Caki2 (cell line): Measurements from ENCODE around the gene GPR143. TPM values are rescaled to one million over a fixed set of nuclear protein-coding genes. Genes with fewer than 3 reads are reported as not detected.
"Not testable (repeated sequence)": the region's sequence is repeated elsewhere in the genome, so short reads cannot be mapped to it uniquely, and the experiment has no call there.

Experiments
- DNase-seq: peaks from one replicate; pipeline ENCODE4 v3.0.0-alpha.2; 2015; ENCODE audit warnings: low read depth
- in situ Hi-C: cut with HindIII; loops from 2 replicates; pipeline ENCODE4 v1.10.0; 2016; ENCODE audit warnings: low sequenced_read_pairs, low pct_unique_long_range_greater_than_20kb, mixed read lengths
- total RNA-seq: library from RNA; depleted of rRNA; stranded (reverse); fragments of >200 nt; shearing (Covaris generic); gene quantifications from 2 replicates; pipeline ENCODE4 v1.2.3, GENCODE V29; 2014; ENCODE audit warnings: low replicate concordance

Gene GPR143
- total RNA-seq, 1 experiment from 2014 or later = 3.8 TPM

GRCh38 chrX:9775930-9776329, 10.3 kb upstream of the GPR143 start:
- in situ Hi-C loops = no loop called here
- no peak for DNase-seq

- DNase-seq = no peak
- in situ Hi-C loops = no loop called here
Measured at GRCh38 chrX:9772943-9773342, 7.3 kb upstream of the GPR143 start.

GRCh38 chrX:9770319-9770718, 4.7 kb upstream of the GPR143 start:
- DNase-seq = no peak
- in situ Hi-C loops = no loop called here

- DNase-seq, in situ Hi-C loops: not testable (repeated sequence)
Measured at GRCh38 chrX:9768321-9768839, 2.7 kb upstream of the GPR143 start.

- DNase-seq = no peak
Measured at GRCh38 chrX:9767375-9767774, 1.7 kb upstream of the GPR143 start.

GRCh38 chrX:9765072-9765736, 443 bp downstream of the GPR143 start:
- in situ Hi-C loops = no loop called here
- DNase-seq = no peak

More at GRCh38 chrX:9767375-9767774, 1.7 kb upstream of the GPR143 start:
- in situ Hi-C loops = no loop called here

- in situ Hi-C loops = no loop called here
- DNase-seq = no peak
Measured at GRCh38 chrX:9759337-9759736, 6.3 kb downstream of the GPR143 start.

- DNase-seq = no peak
- in situ Hi-C loops = no loop called here
Measured at GRCh38 chrX:9758021-9758638, 7.5 kb downstream of the GPR143 start.

GRCh38 chrX:9757366-9757765, 8.3 kb downstream of the GPR143 start:
- DNase-seq = no peak
- in situ Hi-C loops = no loop called here

GRCh38 chrX:9749146-9749692, 16.4 kb downstream of the GPR143 start:
- DNase-seq = no peak
- in situ Hi-C loops = no loop called here

- in situ Hi-C loops = no loop called here
- DNase-seq = no peak
Measured at GRCh38 chrX:9747644-9748043, 18.0 kb downstream of the GPR143 start.

- no peak for DNase-seq
- in situ Hi-C loops = no loop called here
Measured at GRCh38 chrX:9746148-9746888, 19.3 kb downstream of the GPR143 start.

GRCh38 chrX:9745417-9746115, 20.1 kb downstream of the GPR143 start:
- in situ Hi-C loops = no loop called here
- DNase-seq = no peak

GRCh38 chrX:9739130-9739529, 26.5 kb downstream of the GPR143 start:
- DNase-seq = no peak
- in situ Hi-C loops = no loop called here

GRCh38 chrX:9738151-9738550, 27.5 kb downstream of the GPR143 start:
- no peak for DNase-seq
- in situ Hi-C loops = no loop called here

GRCh38 chrX:9737363-9737762, 28.3 kb downstream of the GPR143 start:
- no peak for DNase-seq
- in situ Hi-C loops = no loop called here

GRCh38 chrX:9730752-9731151, 34.9 kb downstream of the GPR143 start:
- DNase-seq = no peak
- in situ Hi-C loops = no loop called here

GRCh38 chrX:9730078-9730477, 35.6 kb downstream of the GPR143 start:
- no peak for DNase-seq
- in situ Hi-C loops = no loop called here
